NCI-H1105 (cell line): Measurements from ENCODE around the gene TSPEAR.

ENCODE experiments used
- DNase-seq: peaks from one replicate; lab custom pipeline; 2025; lab: John Stamatoyannopoulos, UW

Gene TSPEAR

GRCh38 chr21:44720170-44720569 is 8.8 kb upstream of the TSPEAR start:
- no peak for DNase-seq

DNA sequence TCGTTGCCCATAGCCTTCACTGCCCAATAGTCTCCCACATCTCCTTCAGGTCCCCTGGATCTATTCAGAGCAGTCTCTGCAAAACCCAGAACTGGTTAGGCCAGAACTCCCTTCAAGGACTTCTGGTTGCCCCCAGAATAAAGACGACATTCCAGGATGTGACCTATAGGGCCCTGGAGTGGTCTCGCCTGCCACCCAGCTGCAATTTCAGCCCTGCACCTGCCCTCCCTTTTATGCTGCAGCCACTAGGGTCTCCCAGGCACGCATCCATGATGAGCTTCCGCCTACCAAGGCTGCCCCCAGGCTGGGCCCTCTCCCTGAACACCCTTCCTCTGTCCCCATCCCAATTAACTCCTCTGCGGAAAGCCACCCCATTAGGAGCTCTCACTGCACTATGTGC is 7.2 kb upstream of the TSPEAR start:
- no peak for DNase-seq

GRCh38 chr21:44718093-44718492 is 6.7 kb upstream of the TSPEAR start:
- no peak for DNase-seq

GRCh38 chr21:44716984-44717383 is 5.6 kb upstream of the TSPEAR start:
- no peak for DNase-seq

GRCh38 chr21:44714905-44715304 is 3.5 kb upstream of the TSPEAR start:
- no peak for DNase-seq

DNA sequence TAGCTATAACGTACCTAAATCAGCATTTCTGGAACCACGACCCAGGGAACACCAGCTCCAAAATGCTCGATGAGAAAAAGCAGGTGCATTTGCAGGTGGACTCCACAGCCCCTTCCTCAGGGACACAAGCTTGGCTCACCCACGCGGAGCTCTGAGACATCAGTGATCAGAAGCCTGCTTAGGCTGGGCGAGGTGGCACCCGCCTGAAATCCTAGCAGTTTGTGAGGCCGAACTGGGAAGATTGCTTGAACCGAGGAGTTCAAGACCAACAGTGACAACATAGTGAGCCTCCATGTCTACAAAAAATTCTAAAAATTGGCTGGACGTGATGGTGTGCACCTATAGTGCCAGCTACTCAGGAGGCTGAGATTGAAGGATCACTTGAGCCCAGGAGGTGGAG is 2.5 kb upstream of the TSPEAR start:
- no peak for DNase-seq

DNA sequence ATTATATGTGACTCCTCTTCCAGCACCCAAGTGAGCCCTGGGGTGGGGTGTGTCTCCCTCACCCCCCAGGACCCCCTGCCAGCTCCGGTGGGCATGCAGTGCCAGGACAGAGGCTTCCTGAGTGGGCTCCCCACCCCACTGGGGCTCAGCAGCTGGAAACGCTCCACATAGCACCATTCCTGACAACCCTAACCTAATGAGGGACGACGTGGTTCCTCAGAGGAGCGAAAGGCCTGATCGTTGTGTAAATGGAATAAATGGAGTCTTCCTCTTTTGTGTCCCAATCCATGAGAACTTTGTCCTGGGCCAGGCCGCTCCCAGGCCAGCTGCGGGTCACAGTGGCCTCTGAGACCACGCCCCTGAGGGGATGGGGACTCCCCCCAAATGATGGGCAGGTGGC is 1.8 kb upstream of the TSPEAR start:
- DNase-seq: no peak

GRCh38 chr21:44712203-44713028 is 1.0 kb upstream of the TSPEAR start:
- DNase-seq: no peak

- DNase-seq: peak; percentile 82
Measured at GRCh38 chr21:44710756-44711326, 531 bp downstream of the TSPEAR start.

- DNase-seq: peak; percentile 20
Measured at GRCh38 chr21:44710294-44710665, 1.1 kb downstream of the TSPEAR start.

DNA sequence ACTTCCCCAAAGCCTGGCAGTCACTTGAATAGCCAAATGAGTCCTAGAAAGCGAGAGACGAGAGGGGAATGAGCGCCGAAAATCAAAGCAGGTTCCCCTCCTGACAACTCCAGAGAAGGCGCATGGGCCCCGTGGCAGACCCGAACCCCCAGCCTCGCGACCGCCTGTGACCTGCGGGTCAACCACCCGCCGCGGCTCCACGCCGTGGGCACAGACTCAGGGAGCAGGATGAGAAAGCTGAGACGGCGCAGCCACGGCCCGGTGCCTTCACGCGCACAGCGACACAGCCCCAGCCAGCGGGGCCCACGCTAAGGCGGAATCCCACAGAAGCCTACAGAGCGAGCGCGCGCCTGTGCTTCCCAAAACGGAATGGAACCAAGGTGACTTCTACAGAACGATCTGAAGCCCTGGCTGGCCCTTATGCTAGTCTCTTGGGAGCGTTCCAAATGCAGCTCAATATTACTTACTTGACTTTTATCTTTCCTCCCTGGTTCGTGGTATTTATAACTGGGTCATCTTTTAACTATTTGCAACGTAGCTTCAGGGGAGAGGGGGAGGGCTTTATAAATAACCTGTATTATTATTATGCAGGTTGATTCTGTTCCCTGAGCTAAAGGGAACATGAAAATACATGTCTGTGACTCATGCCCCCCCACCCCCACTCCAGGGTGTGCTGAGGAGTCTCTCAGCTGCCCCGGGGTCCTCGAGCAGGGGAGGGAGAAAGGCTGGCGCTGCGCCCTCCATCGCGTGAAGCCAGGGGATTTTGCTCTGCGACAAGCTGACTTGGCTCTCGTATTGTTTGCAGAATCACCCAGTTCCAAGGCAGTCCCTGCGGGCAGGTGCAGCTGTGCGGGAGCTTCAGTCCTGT is 1.7 kb downstream of the TSPEAR start:
- peak; percentile 90 for DNase-seq

DNA sequence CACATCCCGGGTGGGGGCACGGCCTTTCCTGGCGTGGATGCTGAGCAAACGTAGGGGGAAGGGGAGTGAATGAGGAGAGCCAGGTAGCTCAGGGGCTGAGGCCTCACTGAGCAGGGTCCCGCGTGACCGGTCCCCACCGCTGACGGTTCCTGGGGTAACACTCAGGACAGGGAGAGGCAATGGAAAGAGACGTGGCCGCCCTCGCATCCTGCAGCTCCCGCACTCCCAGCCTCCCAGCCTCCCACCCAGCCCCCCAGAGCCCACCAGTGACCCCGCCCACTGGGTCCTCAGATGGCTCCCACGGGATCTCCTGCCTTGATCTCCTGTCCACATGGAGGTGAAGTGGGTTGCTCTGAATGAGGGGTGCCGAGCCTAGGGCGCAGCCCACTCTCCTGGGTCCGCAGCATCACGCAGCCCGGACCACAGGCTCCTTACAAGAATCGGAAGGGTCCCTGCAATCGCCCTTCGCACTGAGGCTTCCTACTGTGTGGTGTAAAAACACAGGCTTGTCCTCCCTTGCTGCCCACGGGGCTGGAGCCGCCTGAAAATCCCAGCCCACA is 2.4 kb downstream of the TSPEAR start:
- no peak for DNase-seq

GRCh38 chr21:44708213-44708865 is 3.0 kb downstream of the TSPEAR start:
- no peak for DNase-seq

DNA sequence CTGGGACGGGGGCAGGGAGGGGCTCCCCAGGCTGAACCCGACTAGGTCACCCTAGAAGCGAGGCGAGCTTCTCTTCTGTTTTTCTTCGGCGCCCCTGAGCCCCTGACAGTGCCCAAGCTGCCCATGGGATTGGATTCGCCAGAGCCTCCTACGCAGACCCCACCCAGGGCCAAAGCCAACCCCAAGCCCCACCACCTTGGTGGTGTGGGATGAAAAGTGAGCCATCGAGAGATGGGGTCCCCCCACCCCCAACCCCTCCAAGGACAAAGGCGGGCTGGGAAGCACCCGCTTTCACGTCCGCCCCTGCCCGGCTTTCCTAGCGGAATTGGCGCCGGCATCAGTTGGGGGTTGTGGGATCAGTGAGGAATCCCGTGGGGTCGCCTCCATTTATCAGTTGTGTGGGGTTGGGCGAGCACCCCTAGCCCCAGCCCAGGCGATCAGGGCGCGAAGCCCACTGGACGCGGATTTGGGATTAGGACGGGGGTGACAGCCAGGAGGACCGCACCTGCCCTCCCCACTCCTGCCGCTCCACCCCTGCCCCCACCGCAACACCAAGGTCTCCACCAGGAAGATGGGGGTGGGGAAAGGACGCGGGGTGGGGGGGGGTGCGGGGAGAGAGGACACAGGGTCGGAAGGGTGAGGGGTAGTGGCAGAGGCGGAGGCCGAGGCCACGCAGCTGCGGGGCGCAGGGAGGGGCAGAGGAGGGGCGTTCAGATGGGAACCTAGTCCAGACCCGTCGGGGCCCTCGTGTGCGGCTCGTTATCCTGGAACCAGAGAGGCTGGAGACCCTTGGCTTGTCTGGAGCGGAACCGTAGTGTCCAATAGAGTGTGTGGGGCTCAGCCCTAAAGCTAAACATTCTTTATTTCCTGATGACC is 4.4 kb downstream of the TSPEAR start:
- DNase-seq: no peak

DNA sequence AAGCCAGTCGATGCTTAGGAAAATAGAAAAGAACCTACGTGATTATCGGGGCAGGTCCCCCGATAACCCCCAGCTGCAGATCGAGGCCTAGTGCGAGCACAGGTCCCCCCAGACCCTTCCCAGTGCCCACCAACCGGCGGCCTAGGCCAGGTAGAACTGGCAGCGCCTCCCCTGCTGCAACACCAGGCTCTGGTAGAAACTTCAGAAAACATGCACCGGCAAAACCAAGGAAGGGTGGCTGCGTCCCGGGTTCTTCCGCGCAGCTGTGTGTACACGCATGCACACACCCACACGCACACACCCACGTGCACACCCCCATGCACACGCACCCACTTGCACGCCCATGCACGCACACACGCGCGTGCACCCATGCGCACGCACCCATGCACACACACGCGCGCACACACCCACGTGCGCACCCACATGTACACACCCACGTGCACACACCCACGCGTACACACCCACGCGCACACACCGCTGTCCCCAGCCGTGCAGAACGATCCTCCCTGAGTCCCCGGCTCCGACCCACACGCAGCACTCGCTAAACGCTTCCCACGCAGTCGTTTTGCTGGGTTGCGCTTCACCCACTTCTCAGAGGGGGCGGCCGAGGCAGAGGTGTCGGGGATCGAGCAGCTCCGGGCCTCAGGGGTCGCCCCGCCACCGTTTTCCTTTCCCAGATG is 5.2 kb downstream of the TSPEAR start:
- DNase-seq: no peak

DNA sequence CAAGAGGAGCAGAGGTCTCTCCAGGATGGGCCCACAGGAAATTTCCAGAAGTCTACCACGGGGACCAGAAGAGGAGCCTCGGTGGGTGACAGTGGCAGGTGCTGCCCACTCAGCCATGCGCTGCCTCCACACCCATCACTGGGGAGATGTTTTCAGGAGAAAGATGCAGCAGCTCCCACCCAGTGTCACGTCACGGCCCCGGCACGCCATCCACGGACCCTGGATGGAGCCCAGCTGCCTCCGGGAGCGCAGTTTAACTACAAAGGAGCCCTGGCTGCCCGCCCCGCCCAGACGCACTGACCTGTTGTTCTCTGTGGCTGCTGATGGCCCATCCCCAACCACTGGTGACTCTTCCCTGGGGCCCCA is 6.8 kb downstream of the TSPEAR start:
- no peak for DNase-seq

- DNase-seq: no peak
Measured at GRCh38 chr21:44703731-44704635, 7.4 kb downstream of the TSPEAR start.

- no peak for DNase-seq
Measured at GRCh38 chr21:44702973-44703730, 8.2 kb downstream of the TSPEAR start.
